COLO668 (cell line): ENCODE measurements around the gene BDH1.
"Not testable (repeated sequence)": the region's sequence is repeated elsewhere in the genome, so short reads cannot be mapped to it uniquely, and the experiment has no call there.

Experiments used
- DNase-seq: peaks from one replicate; lab custom pipeline; 2025; ENCODE audit not compliant: unreplicated experiment; lab: John Stamatoyannopoulos, UW

BDH1 gene

GRCh38 chr3:197580253-197580691 is 24.5 kb upstream of the BDH1 start:
- DNase-seq = no peak

GRCh38 chr3:197578376-197578775 is 22.6 kb upstream of the BDH1 start:
- DNase-seq = no peak

GRCh38 chr3:197577366-197578074 is 21.8 kb upstream of the BDH1 start:
- no peak for DNase-seq

- DNase-seq = no peak
Observed at GRCh38 chr3:197576838-197577237, 21.1 kb upstream of the BDH1 start.

GRCh38 chr3:197575362-197575761 is 19.6 kb upstream of the BDH1 start:
- no peak for DNase-seq

- not testable (repeated sequence) for DNase-seq
Observed at GRCh38 chr3:197574396-197574991, 18.7 kb upstream of the BDH1 start.

- DNase-seq = no peak
Observed at GRCh38 chr3:197573048-197573767, 17.4 kb upstream of the BDH1 start.

GRCh38 chr3:197571880-197572172 is 16.1 kb upstream of the BDH1 start:
- DNase-seq = not testable (repeated sequence)

GRCh38 chr3:197571074-197571879 is 15.5 kb upstream of the BDH1 start:
- DNase-seq = not testable (repeated sequence)

- not testable (repeated sequence) for DNase-seq
Observed at GRCh38 chr3:197569433-197569832, 13.7 kb upstream of the BDH1 start.

- no peak for DNase-seq
Observed at GRCh38 chr3:197567904-197568681, 12.3 kb upstream of the BDH1 start.

- not testable (repeated sequence) for DNase-seq
Observed at GRCh38 chr3:197566155-197566554, 10.4 kb upstream of the BDH1 start.

- DNase-seq = no peak
Observed at GRCh38 chr3:197564097-197564843, 8.5 kb upstream of the BDH1 start.

- DNase-seq = no peak
Observed at GRCh38 chr3:197562398-197563251, 6.9 kb upstream of the BDH1 start.

GRCh38 chr3:197561926-197562325 is 6.2 kb upstream of the BDH1 start:
- DNase-seq = no peak

GRCh38 chr3:197559651-197560050 is 3.9 kb upstream of the BDH1 start:
- no peak for DNase-seq

- DNase-seq = peak; percentile 95
Observed at GRCh38 chr3:197554562-197555280, 1.0 kb downstream of the BDH1 start.

GRCh38 chr3:197554196-197554561 is 1.6 kb downstream of the BDH1 start:
- DNase-seq = no peak
